CD14-positive monocyte (primary cell): Measurements from ENCODE around the gene PICK1. TPM values are rescaled to one million over a fixed set of nuclear protein-coding genes. Genes with fewer than 3 reads are reported as not detected.

Source experiments
- DNase-seq, 3 donors: peaks; one replicate each; pipeline ENCODE4 v3.0.0-alpha.2; 2011 to 2022
- H2AFZ ChIP-seq: 2 replicates; pipeline ENCODE4 v1.6.0; 2012; ENCODE audit warnings: mild to moderate bottlenecking, low read depth, low read length, inconsistent platforms; ENCODE audit not compliant: insufficient read depth, poor library complexity, severe bottlenecking
- H3K27ac ChIP-seq, 2 donors: 1 replicate in 1 of 2; 2 replicates in 1 of 2; pipeline ENCODE4 v1.5.1; 2012 to 2013; ENCODE audit warnings: low read length in 2 of 2, control low read depth in 1 of 2, inconsistent platforms in 1 of 2, low read depth in 1 of 2, mild to moderate bottlenecking in 1 of 2
- H3K27me3 ChIP-seq, 2 donors: one replicate each; pipeline versions ENCODE4 v1.6.0 to v1.6.1; 2011 to 2013; ENCODE audit warnings: low read length in 2 of 2; ENCODE audit not compliant: control insufficient read depth in 2 of 2, insufficient read depth in 2 of 2
- H3K36me3 ChIP-seq, 2 donors: replicated peaks in 1 of 2; 1 replicate in 1 of 2; 2 replicates in 1 of 2; pipeline versions ENCODE4 v1.5.1 to v1.6.1; 2012 to 2013; ENCODE audit warnings: low read length in 2 of 2, control low read depth in 1 of 2, inconsistent platforms in 1 of 2, mild to moderate bottlenecking in 1 of 2; ENCODE audit not compliant: insufficient read depth in 2 of 2, control insufficient read depth in 1 of 2
- H3K4me1 ChIP-seq, 2 donors: 1 replicate in 1 of 2; 2 replicates in 1 of 2; pipeline versions ENCODE4 v1.5.1 to v1.6.1; 2012 to 2013; ENCODE audit warnings: low read length in 2 of 2, control low read depth in 1 of 2, inconsistent platforms in 1 of 2, mild to moderate bottlenecking in 1 of 2, moderate library complexity in 1 of 2; ENCODE audit not compliant: insufficient read depth in 2 of 2, control insufficient read depth in 1 of 2
- H3K4me2 ChIP-seq: replicated peaks from 2 replicates; pipeline ENCODE3; 2012; ENCODE audit warnings: low read length, moderate library complexity, mild to moderate bottlenecking; ENCODE audit not compliant: poor library complexity, severe bottlenecking; ENCODE audit errors: extremely low read depth
- H3K4me3 ChIP-seq, 3 experiments: fragments of 200-600 bp in 1 of 3; sonication (generic) in 1 of 3; replicated peaks in 1 of 3; 1 replicate in 2 of 3; 2 replicates in 1 of 3; pipeline ENCODE4 v1.5.1; 2011 to 2013; ENCODE audit warnings: low read length in 3 of 3, mild to moderate bottlenecking in 3 of 3, control low read depth in 2 of 3, low read depth in 2 of 3, inconsistent platforms in 1 of 3, moderate library complexity in 1 of 3
- H3K79me2 ChIP-seq: 2 replicates; pipeline ENCODE4 v1.6.0; 2012; ENCODE audit warnings: mild to moderate bottlenecking, control low read depth, inconsistent platforms, low read length, moderate library complexity; ENCODE audit not compliant: insufficient read depth
- H3K9ac ChIP-seq: 2 replicates; pipeline ENCODE4 v1.6.0; 2017; ENCODE audit warnings: low read length, mild to moderate bottlenecking; ENCODE audit not compliant: insufficient read depth, poor library complexity, severe bottlenecking
- H3K9me3 ChIP-seq, 2 donors: replicated peaks in 1 of 2; 1 replicate in 1 of 2; 2 replicates in 1 of 2; pipeline versions ENCODE4 v1.5.1 to v1.6.1; 2012 to 2013; ENCODE audit warnings: low read length in 2 of 2, control low read depth in 1 of 2; ENCODE audit not compliant: control insufficient read depth in 1 of 2, insufficient read depth in 1 of 2
- H4K20me1 ChIP-seq: 2 replicates; pipeline ENCODE4 v1.6.0; 2012; ENCODE audit warnings: mild to moderate bottlenecking, low read length, control low read depth, moderate library complexity; ENCODE audit not compliant: insufficient read depth
- H3K27ac Mint-ChIP-seq, 7 donors: one replicate each; pipeline ENCODE4 v1.8.0; 2020; ENCODE audit warnings: mild to moderate bottlenecking in 7 of 7, mixed read lengths in 7 of 7, moderate library complexity in 6 of 7, inconsistent platforms in 2 of 7
- H3K27me3 Mint-ChIP-seq, 3 donors: one replicate each; pipeline ENCODE4 v1.8.0; 2021 to 2022; ENCODE audit warnings: low read depth in 3 of 3, mild to moderate bottlenecking in 3 of 3, mixed read lengths in 3 of 3, moderate library complexity in 3 of 3, inconsistent platforms in 1 of 3
- H3K36me3 Mint-ChIP-seq, 2 donors: one replicate each; pipeline ENCODE4 v1.8.0; 2020; ENCODE audit warnings: mixed read lengths in 2 of 2, inconsistent platforms in 1 of 2, mild to moderate bottlenecking in 1 of 2
- H3K4me1 Mint-ChIP-seq: one replicate; pipeline ENCODE4 v1.8.0; 2020; ENCODE audit warnings: mild to moderate bottlenecking, mixed read lengths
- H3K4me3 Mint-ChIP-seq, 2 donors: one replicate each; pipeline ENCODE4 v1.8.0; 2020; ENCODE audit warnings: mild to moderate bottlenecking in 2 of 2, mixed read lengths in 2 of 2, moderate library complexity in 1 of 2
- H3K9me3 Mint-ChIP-seq, 7 donors: one replicate each; pipeline ENCODE4 v1.8.0; 2020 to 2022; ENCODE audit warnings: mixed read lengths in 7 of 7, mild to moderate bottlenecking in 6 of 7, moderate library complexity in 6 of 7, inconsistent platforms in 2 of 7
- whole genome bisulfite sequencing: methylation state at CpG from one replicate; pipeline ENCODE4 v1.1.5; 2013; ENCODE audit warnings: missing lambda C conversion rate; ENCODE audit not compliant: insufficient coverage; 5-methylcytosine and 5-hydroxymethylcytosine counted together
- intact Hi-C, 2 donors: fragments of 100-400 bp; cut with micrococcal nuclease; formaldehyde crosslinking; loops; one replicate each; pipeline versions ENCODE4 v1.15.0 to v1.15.1; 2023
- polyA plus RNA-seq, 3 donors: library from polyadenylated mRNA; depleted of rRNA in 1 of 3; unstranded in 2 of 3; stranded (reverse) in 1 of 3; fragments of 300-500 nt in 2 of 3; fragments of >200 nt in 1 of 3; fragmentation: Illumina TruSeq in 2 of 3; gene quantifications; 1 replicate in 2 of 3; 2 replicates in 1 of 3; pipeline ENCODE4 v1.2.3, GENCODE V29; 2012 to 2021
- TF ChIP-seq, protein P1 (sequence below): fragments of 200-600 bp; IDR thresholded peaks from one replicate; pipeline ENCODE4 v1.8.0; 2022; ENCODE audit warnings: antibody characterized with exemption, mild to moderate bottlenecking

The PICK1 gene
- polyA plus RNA-seq, 3 donors: 6.4 to 16.9 (median 7.2) TPM

DNA sequence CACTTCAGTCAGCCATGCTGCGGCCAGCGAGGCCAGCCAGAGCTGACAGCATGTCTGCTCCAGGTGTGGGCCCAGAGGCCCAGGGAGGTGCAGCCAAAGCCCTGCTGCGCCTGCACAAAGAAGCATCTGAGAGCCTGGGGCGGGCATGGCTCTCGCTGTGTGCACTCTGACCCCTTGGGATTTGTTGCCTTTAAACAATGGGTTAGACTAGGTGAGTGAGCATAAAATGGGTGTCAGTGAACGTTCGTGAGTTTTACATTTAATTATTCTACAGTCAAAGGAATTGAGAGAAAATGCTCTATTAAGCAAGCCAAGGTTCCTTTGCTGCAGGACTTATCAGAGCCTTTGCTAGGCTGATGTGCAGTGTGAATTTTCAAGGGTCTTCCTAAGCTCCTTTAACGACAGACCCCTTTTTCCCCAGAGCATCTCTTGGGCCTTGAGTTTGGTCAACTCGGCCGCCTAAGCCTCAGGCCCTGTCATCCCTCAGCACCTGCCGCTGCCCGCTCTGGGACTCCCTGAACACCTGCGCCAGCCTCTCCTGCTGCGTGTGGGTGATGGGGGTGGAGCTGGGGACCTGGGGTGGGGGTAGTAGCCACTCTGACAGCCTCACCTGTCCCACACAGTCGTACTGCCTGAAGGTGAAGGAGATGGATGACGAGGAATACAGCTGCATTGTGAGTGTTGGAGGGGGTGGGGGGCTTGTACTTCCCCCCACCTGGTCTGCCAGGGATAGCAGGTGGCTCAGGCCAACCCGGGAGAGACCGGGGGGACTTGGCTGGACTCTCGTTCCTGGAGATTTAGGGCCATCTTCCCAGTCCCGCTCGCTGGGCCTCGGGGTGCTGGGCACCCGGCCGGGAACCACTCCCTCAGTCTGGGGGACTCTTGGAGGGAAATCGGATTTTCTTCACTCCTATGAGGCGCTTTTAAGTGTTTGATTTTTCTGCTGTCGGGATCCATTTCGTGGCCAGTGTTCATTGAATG is 16.2 kb downstream of the PICK1 start:
- DNase-seq: no peak
- 94% methylated on average over 12 of the region's 28 CpGs for WGBS
- Histone ChIP-seq H2AFZ (no peak overlapping the region), H4K20me1 (no peaks in the 10 kb centered on the region), H3K79me2 (no peaks in the 10 kb centered on the region), H3K27me3 (no peaks in the 10 kb centered on the region), H3K36me3 (peaks cover 50 to 53% of the 10 kb centered on the region in 2 donors), H3K4me3 (no peak overlapping the region), H3K4me1 (no peaks in the 10 kb centered on the region), H3K4me2 (no peak overlapping the region), H3K9ac (no peak overlapping the region), H3K9me3 (no peaks in the 10 kb centered on the region), H3K27ac (no peak overlapping the region)
- peaks cover 30 to 53% of the 10 kb centered on the region in 2 donors for H3K36me3 Mint-ChIP-seq
- H3K4me1 Mint-ChIP-seq: no peaks in the 10 kb centered on the region
- H3K4me3 Mint-ChIP-seq: no peak overlapping the region
- no peak overlapping the region for H3K27ac Mint-ChIP-seq
- intact Hi-C loops: loop anchor here in 1 of 2 donors (5.0 kb wide), 1 partner anchor 39 kb away; the partner anchor contains the start of gene BAIAP2L2
- TF ChIP-seq, protein P1, sequence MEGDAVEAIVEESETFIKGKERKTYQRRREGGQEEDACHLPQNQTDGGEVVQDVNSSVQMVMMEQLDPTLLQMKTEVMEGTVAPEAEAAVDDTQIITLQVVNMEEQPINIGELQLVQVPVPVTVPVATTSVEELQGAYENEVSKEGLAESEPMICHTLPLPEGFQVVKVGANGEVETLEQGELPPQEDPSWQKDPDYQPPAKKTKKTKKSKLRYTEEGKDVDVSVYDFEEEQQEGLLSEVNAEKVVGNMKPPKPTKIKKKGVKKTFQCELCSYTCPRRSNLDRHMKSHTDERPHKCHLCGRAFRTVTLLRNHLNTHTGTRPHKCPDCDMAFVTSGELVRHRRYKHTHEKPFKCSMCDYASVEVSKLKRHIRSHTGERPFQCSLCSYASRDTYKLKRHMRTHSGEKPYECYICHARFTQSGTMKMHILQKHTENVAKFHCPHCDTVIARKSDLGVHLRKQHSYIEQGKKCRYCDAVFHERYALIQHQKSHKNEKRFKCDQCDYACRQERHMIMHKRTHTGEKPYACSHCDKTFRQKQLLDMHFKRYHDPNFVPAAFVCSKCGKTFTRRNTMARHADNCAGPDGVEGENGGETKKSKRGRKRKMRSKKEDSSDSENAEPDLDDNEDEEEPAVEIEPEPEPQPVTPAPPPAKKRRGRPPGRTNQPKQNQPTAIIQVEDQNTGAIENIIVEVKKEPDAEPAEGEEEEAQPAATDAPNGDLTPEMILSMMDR: no peak
- H3K27me3 Mint-ChIP-seq: peaks cover 0 to 7% (median 1%) of the 10 kb centered on the region in 3 donors
- peaks cover 0 to 2% (median 0%) of the 10 kb centered on the region in 7 donors for H3K9me3 Mint-ChIP-seq

DNA sequence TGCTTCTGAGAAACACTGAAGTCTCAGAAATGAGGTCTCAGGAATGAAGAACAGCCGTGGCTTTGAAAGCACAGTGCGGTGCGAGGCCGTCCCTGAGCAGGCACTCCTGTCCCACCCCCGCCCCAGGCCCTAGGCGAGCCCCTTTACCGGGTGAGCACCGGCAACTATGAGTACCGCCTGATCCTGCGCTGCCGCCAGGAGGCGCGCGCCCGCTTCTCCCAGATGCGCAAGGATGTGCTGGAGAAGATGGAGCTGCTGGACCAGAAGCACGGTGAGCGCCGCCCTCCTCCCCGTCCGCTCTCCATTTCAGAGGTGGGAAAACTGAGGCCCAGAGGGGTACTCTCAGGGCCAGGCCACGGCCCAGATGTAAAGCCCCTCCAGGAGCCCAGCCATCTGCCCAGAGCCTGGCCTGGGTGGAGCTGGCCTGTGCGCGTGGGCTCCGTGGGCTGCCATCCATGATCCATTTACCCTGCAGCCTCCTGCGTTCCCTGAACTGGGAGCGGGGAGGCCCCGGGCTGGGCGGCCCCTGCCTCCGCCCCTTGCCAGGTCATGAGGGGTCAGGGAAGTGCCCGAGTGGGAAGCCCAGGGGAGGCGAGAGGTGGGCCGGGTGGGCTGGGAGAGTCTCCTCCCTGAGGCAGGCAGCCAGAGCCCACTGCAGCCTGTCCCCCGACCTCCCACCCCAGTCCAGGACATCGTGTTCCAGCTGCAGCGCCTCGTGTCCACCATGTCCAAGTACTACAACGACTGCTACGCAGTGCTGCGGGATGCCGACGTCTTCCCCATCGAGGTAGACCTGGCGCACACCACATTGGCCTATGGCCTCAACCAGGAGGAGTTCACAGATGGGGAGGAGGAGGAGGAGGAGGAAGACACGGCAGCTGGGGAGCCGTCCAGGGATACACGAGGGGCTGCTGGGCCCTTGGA is 17.2 kb downstream of the PICK1 start:
- H3K4me1 Mint-ChIP-seq: no peaks in the 10 kb centered on the region
- no peaks in the 10 kb centered on the region for H3K4me1 ChIP-seq
- no peak overlapping the region for H3K4me2 ChIP-seq
- intact Hi-C loops: loop anchor here in 1 of 2 donors (5.0 kb wide), 1 partner anchor 38 kb away; the partner anchor contains the start of gene BAIAP2L2
- no peak overlapping the region for H3K4me3 ChIP-seq
- DNase-seq: no peak
- H2AFZ ChIP-seq: no peak overlapping the region
- H3K36me3 Mint-ChIP-seq: peaks cover 30 to 51% of the 10 kb centered on the region in 2 donors
- H3K9me3 Mint-ChIP-seq: peaks cover 0 to 2% (median 0%) of the 10 kb centered on the region in 7 donors
- H3K9me3 ChIP-seq: no peaks in the 10 kb centered on the region
- no peak overlapping the region for H3K27ac Mint-ChIP-seq
- 95% methylated on average over 37 of the region's 47 CpGs for WGBS
- H3K4me3 Mint-ChIP-seq: no peak overlapping the region
- peaks cover 0 to under 1% of the 10 kb centered on the region in 2 donors for H3K27me3 ChIP-seq
- TF ChIP-seq, protein P1: no peak
- peaks cover 1 to 7% (median 3%) of the 10 kb centered on the region in 3 donors for H3K27me3 Mint-ChIP-seq
- H3K79me2 ChIP-seq: no peaks in the 10 kb centered on the region
- H3K27ac ChIP-seq: no peak overlapping the region
- H3K9ac ChIP-seq: no peak overlapping the region
- H3K36me3 ChIP-seq: peaks cover 43 to 45% of the 10 kb centered on the region in 2 donors
- no peaks in the 10 kb centered on the region for H4K20me1 ChIP-seq
